Kidney glomerular epithelial cell (primary cell): ENCODE results near the gene ADAMTSL1.
A peak's percentile ranks its signal among the peaks of the same experiment; 100 is the strongest.

ENCODE experiments used
- DNase-seq: peaks from one replicate; lab custom pipeline; 2025; lab: John Stamatoyannopoulos, UW

ADAMTSL1 gene

GRCh38 chr9:18501949-18502348, 28.0 kb downstream of the ADAMTSL1 start:
- DNase-seq: no peak

GRCh38 chr9:18502546-18502945, 28.6 kb downstream of the ADAMTSL1 start:
- DNase-seq: no peak

- DNase-seq: no peak
Observed at GRCh38 chr9:18504707-18505106, 30.8 kb downstream of the ADAMTSL1 start.

- no peak for DNase-seq
Observed at GRCh38 chr9:18507151-18507550, 33.2 kb downstream of the ADAMTSL1 start.

GRCh38 chr9:18516514-18516913, 42.6 kb downstream of the ADAMTSL1 start:
- no peak for DNase-seq

GRCh38 chr9:18516965-18517364, 43.0 kb downstream of the ADAMTSL1 start:
- no peak for DNase-seq

GRCh38 chr9:18520416-18521047, 46.6 kb downstream of the ADAMTSL1 start:
- DNase-seq: no peak

- no peak for DNase-seq
Observed at GRCh38 chr9:18526685-18527084, 52.7 kb downstream of the ADAMTSL1 start.

- DNase-seq: no peak
Observed at GRCh38 chr9:18531136-18532065, 57.4 kb downstream of the ADAMTSL1 start.

- no peak for DNase-seq
Observed at GRCh38 chr9:18534611-18535010, 60.7 kb downstream of the ADAMTSL1 start.

- DNase-seq: no peak
Observed at GRCh38 chr9:18536554-18536953, 62.6 kb downstream of the ADAMTSL1 start.

- no peak for DNase-seq
Observed at GRCh38 chr9:18539203-18539693, 65.3 kb downstream of the ADAMTSL1 start.

- DNase-seq: no peak
Observed at GRCh38 chr9:18542837-18543405, 69.0 kb downstream of the ADAMTSL1 start.

- peak; percentile 57 for DNase-seq
Observed at GRCh38 chr9:18543406-18544192, 69.6 kb downstream of the ADAMTSL1 start.

- DNase-seq: peak; percentile 19
Observed at GRCh38 chr9:18544456-18544855, 70.5 kb downstream of the ADAMTSL1 start.

GRCh38 chr9:18545636-18546360, 71.8 kb downstream of the ADAMTSL1 start:
- DNase-seq: no peak

- DNase-seq: no peak
Observed at GRCh38 chr9:18548456-18548855, 74.5 kb downstream of the ADAMTSL1 start.

GRCh38 chr9:18549772-18550171, 75.8 kb downstream of the ADAMTSL1 start:
- no peak for DNase-seq

GRCh38 chr9:18550286-18550685, 76.3 kb downstream of the ADAMTSL1 start:
- no peak for DNase-seq

GRCh38 chr9:18554244-18554643, 80.3 kb downstream of the ADAMTSL1 start:
- DNase-seq: no peak
